ENCODE measurements around the gene FHOD3. TPM values are rescaled to one million over a fixed set of nuclear protein-coding genes. Genes with fewer than 3 reads are reported as not detected.

FHOD3 gene
- total RNA-seq, 6 experiments from 2014 or later: 0.44 to 1.2 (median 0.62) TPM

DNA sequence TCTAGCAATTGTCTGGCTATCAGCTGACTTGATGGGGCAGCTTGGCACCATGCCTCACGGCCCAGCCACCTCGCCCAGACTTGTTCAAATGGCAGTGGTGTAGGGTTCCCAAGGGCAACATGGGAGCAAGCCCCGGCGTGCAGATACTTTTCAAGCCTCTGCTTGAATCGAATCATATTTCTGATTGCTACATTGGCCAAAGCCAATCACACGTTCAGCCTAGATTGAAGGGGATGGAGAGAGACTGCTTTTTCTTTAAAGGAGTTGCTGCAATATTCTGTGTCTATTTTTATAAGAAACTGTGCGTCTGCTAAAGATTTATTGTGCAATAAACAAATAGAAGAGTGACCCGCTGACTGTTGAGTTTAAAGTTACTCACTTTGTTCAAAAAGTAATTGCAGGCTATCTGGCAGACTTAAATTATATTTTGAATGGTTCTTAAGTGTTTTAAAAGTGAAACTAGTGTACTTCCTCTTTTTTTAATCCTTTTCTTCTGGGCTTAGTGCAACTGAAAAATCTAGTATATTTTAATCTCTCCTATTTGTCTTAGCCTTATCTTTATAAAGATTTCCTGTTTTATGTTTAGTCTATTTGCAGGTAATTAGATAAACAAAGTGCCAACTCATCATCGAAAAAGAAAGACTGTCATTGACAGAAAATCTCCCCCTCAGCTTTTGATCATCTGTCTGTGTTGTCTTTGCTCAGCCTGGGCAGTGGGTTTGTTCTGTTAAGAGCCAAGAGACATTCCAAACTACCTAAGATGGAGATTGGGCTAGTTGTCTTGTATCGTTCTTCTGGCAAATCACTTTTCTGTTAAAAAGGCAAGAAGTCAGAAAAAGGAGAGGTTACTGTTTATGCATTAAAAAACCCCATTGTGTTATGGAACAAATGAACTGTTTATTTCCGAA is 375.2 kb downstream of the FHOD3 start:
- Histone ChIP-seq H3K27ac (no peak overlapping the region), H3K4me1 (peaks cover 0 to 22% (median 0%) of the 10 kb centered on the region in 4 donors), H3K36me3 (no peaks in the 10 kb centered on the region), H3K27me3 (no peaks in the 10 kb centered on the region), H3K9me3 (no peaks in the 10 kb centered on the region), H3K4me3 (peak overlapping the region in 1 of 3 donors; percentile 9)
- DNase-seq (peak in 2 of 3 donors; percentile 54 to 62), ATAC-seq (peak; percentile 22 to 84 (median 58))
- WGBS (ENCODE audit: insufficient coverage, low coverage, low lambda C conversion rate, missing lambda C conversion rate): 36% methylated on average over 9 of the region's 11 CpGs
- intact Hi-C loops (cut with DNase I): no loop called here
- TF ChIP-seq POLR2A (IDR thresholded peaks at IDR 0.05): no peak
- TF ChIP-seq, protein P1, sequence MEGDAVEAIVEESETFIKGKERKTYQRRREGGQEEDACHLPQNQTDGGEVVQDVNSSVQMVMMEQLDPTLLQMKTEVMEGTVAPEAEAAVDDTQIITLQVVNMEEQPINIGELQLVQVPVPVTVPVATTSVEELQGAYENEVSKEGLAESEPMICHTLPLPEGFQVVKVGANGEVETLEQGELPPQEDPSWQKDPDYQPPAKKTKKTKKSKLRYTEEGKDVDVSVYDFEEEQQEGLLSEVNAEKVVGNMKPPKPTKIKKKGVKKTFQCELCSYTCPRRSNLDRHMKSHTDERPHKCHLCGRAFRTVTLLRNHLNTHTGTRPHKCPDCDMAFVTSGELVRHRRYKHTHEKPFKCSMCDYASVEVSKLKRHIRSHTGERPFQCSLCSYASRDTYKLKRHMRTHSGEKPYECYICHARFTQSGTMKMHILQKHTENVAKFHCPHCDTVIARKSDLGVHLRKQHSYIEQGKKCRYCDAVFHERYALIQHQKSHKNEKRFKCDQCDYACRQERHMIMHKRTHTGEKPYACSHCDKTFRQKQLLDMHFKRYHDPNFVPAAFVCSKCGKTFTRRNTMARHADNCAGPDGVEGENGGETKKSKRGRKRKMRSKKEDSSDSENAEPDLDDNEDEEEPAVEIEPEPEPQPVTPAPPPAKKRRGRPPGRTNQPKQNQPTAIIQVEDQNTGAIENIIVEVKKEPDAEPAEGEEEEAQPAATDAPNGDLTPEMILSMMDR (IDR thresholded peaks at IDR 0.05): no peak

DNA sequence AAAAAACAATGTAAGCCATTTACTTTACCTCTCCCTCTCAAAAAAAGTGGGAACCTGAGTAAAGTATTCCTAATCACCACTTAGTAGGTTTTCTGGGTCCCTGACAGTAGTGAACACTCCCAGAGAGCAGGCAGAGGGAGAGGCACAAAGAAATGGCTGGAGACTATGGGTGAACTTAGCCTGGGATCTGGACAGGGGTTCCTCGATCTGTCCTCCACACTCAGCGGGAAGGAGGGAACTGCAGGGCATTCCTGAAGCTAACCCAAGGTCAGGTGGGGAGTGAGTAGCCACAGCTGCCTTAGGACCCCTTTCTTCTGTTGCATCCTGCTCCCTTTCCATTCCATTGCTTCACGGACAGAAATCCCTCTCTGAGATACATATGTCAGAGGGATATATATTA is 375.9 kb downstream of the FHOD3 start:
- Histone ChIP-seq H3K27ac (no peak overlapping the region), H3K27me3 (no peaks in the 10 kb centered on the region), H3K9me3 (no peaks in the 10 kb centered on the region), H3K4me1 (peaks cover 0 to 22% (median 0%) of the 10 kb centered on the region in 4 donors), H3K36me3 (no peaks in the 10 kb centered on the region), H3K4me3 (no peak overlapping the region)
- TF ChIP-seq POLR2A (IDR thresholded peaks at IDR 0.05): no peak
- TF ChIP-seq, protein P1 (IDR thresholded peaks at IDR 0.05): no peak
- DNase-seq: no peak
- 53% methylated on average over 1 of the region's 3 CpGs for WGBS (ENCODE audit: insufficient coverage, low coverage, low lambda C conversion rate, missing lambda C conversion rate)
- intact Hi-C loops (cut with DNase I): no loop called here
- no peak for ATAC-seq

DNA sequence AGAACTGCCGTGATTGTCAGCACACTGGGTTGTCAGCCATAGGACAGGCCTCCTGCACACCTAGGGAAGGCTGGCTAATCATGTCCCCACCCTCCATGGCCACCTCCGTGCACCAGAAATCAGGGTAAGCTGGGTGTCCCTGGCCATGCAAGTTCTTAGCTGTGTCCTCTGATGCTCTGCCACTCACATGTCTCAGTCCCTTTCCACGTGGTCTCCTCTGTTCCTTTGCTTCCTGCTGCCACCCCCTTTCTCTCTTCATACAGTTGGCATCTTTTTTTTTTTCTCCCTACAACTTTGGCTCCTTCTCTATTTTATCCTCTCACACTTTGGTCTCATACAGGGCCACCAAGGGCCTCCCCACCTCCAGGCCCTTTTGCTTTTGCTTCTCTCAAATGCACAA is 377.6 kb downstream of the FHOD3 start:
- DNase-seq: no peak
- intact Hi-C loops (cut with DNase I): no loop called here
- H3K36me3 ChIP-seq: no peaks in the 10 kb centered on the region
- TF ChIP-seq POLR2A (IDR thresholded peaks at IDR 0.05): no peak
- TF ChIP-seq, protein P1 (IDR thresholded peaks at IDR 0.05): no peak
- H3K27ac ChIP-seq: no peak overlapping the region
- 63% methylated on average over 2 of the region's 3 CpGs for WGBS (ENCODE audit: insufficient coverage, low coverage, low lambda C conversion rate, missing lambda C conversion rate)
- peaks cover 0 to 22% (median 0%) of the 10 kb centered on the region in 4 donors for H3K4me1 ChIP-seq
- no peaks in the 10 kb centered on the region for H3K9me3 ChIP-seq
- H3K4me3 ChIP-seq: no peak overlapping the region
- H3K27me3 ChIP-seq: no peaks in the 10 kb centered on the region
- no peak for ATAC-seq

DNA sequence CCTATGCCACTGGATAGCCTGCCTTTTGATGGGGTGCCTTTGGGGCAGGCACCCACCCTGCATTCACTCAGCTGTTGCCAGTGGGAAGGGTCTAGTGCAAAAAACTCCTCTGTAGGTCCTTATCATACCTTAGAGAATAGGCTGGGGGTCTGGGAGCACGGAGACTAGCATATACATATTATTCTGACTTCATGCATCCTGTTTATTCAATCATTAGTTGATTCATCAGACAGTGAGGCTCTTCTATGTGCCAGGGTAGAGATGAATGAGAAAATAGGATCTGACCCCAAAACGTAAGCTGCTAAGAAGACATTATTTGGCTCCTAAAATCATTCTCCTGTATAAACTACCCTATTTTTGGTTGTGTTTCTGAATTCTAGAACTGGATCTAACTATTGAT is 378.0 kb downstream of the FHOD3 start:
- DNase-seq: no peak
- TF ChIP-seq, protein P1 (IDR thresholded peaks at IDR 0.05): no peak
- no peak for TF ChIP-seq POLR2A (IDR thresholded peaks at IDR 0.05)
- intact Hi-C loops (cut with DNase I): no loop called here

More for the DNA sequence above, 378.0 kb downstream of the FHOD3 start:
- Histone ChIP-seq H3K9me3 (no peaks in the 10 kb centered on the region), H3K4me3 (no peak overlapping the region), H3K4me1 (peaks cover 0 to 22% (median 0%) of the 10 kb centered on the region in 4 donors), H3K27me3 (no peaks in the 10 kb centered on the region), H3K27ac (no peak overlapping the region), H3K36me3 (no peaks in the 10 kb centered on the region)
- no peak for ATAC-seq
- 31% methylated on average over 2 of the region's 2 CpGs for WGBS (ENCODE audit: insufficient coverage, low coverage, low lambda C conversion rate, missing lambda C conversion rate)
